HG03066 (cell line): ENCODE measurements around the gene CCNH.

Experiments used
- ATAC-seq: cut with Tn5 transposase; IDR thresholded peaks from one replicate; pipeline ENCODE4 v1.9.1; 2021; ENCODE audit warnings: low read depth; ENCODE audit not compliant: unreplicated experiment

The CCNH gene

GRCh38 chr5:87404359-87404758 lies 8.4 kb downstream of the CCNH start:
- ATAC-seq: no peak

- ATAC-seq: no peak
These were observed 8.8 kb downstream of the CCNH start for GRCh38 chr5:87403899-87404298.

- ATAC-seq: no peak
These were observed 9.3 kb downstream of the CCNH start for GRCh38 chr5:87403409-87403808.

GRCh38 chr5:87401626-87402025 lies 11.1 kb downstream of the CCNH start:
- ATAC-seq: no peak

- peak; percentile 59 for ATAC-seq
These were observed 12.3 kb downstream of the CCNH start for GRCh38 chr5:87400305-87400899.

GRCh38 chr5:87399720-87400119 lies 13.0 kb downstream of the CCNH start:
- no peak for ATAC-seq

GRCh38 chr5:87398981-87399614 lies 13.6 kb downstream of the CCNH start:
- no peak for ATAC-seq

GRCh38 chr5:87394411-87395165 lies 18.1 kb downstream of the CCNH start:
- no peak for ATAC-seq

GRCh38 chr5:87393331-87393730 lies 19.4 kb downstream of the CCNH start:
- no peak for ATAC-seq

GRCh38 chr5:87392801-87393200 lies 19.9 kb downstream of the CCNH start:
- ATAC-seq: no peak

- no peak for ATAC-seq
These were observed 20.6 kb downstream of the CCNH start for GRCh38 chr5:87392170-87392569.

GRCh38 chr5:87390576-87391199 lies 22.0 kb downstream of the CCNH start:
- no peak for ATAC-seq

GRCh38 chr5:87390075-87390474 lies 22.7 kb downstream of the CCNH start:
- no peak for ATAC-seq

GRCh38 chr5:87389296-87390034 lies 23.3 kb downstream of the CCNH start:
- ATAC-seq: no peak

- ATAC-seq: no peak
These were observed 24.6 kb downstream of the CCNH start for GRCh38 chr5:87388129-87388528.

- ATAC-seq: no peak
These were observed 26.9 kb downstream of the CCNH start for GRCh38 chr5:87385802-87386201.

- ATAC-seq: no peak
These were observed 29.5 kb downstream of the CCNH start for GRCh38 chr5:87383216-87383615.

- no peak for ATAC-seq
These were observed 30.5 kb downstream of the CCNH start for GRCh38 chr5:87382224-87382623.

- ATAC-seq: no peak
These were observed 40.0 kb downstream of the CCNH start for GRCh38 chr5:87372705-87373104.

GRCh38 chr5:87369431-87369830 lies 43.3 kb downstream of the CCNH start:
- no peak for ATAC-seq

- ATAC-seq: no peak
These were observed 44.1 kb downstream of the CCNH start for GRCh38 chr5:87368601-87369000.
